Measurements from ENCODE around the gene PARP2.

DNA sequence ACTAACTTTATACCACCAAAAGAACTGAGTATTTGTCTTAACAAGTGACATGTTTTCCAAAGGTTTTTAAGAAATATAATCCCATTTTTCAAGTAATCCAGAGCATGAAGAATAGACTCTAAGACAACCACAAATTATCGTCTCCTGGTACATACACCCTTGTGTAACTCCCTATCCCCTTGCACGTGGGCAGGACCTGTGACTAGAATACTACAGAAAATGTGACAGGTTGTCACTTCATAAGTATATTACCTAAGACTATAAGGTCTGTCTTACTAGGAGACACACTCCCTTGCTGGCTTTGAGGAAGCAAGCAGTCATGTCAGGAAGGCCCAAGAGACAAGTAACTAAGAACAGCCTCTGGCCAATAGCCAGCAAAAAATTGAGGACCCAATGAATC lies 29.4 kb upstream of the PARP2 start:
- TF ChIP-seq, protein P1, sequence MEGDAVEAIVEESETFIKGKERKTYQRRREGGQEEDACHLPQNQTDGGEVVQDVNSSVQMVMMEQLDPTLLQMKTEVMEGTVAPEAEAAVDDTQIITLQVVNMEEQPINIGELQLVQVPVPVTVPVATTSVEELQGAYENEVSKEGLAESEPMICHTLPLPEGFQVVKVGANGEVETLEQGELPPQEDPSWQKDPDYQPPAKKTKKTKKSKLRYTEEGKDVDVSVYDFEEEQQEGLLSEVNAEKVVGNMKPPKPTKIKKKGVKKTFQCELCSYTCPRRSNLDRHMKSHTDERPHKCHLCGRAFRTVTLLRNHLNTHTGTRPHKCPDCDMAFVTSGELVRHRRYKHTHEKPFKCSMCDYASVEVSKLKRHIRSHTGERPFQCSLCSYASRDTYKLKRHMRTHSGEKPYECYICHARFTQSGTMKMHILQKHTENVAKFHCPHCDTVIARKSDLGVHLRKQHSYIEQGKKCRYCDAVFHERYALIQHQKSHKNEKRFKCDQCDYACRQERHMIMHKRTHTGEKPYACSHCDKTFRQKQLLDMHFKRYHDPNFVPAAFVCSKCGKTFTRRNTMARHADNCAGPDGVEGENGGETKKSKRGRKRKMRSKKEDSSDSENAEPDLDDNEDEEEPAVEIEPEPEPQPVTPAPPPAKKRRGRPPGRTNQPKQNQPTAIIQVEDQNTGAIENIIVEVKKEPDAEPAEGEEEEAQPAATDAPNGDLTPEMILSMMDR (IDR thresholded peaks at IDR 0.05 in 8 of 11, conservative IDR thresholded peaks at IDR 0.05 in 3 of 11), result no peak
- no peak for TF ChIP-seq POLR2A (IDR thresholded peaks at IDR 0.05)
- TF ChIP-seq POLR2AphosphoS5 (IDR thresholded peaks at IDR 0.05), result no peak

All from spleen (tissue), 7 donors.